SH-SY5Y (cell line): Measurements from ENCODE around the gene SYT17.

Experiments used
- GATA2 ChIP-seq: IDR thresholded peaks from 2 replicates; pipeline ENCODE4 v1.6.1; 2011; ENCODE audit warnings: mild to moderate bottlenecking, low read depth, low read length
- GATA3 ChIP-seq: IDR thresholded peaks from 2 replicates; pipeline ENCODE4 v1.6.1; 2011; ENCODE audit warnings: low read depth, mild to moderate bottlenecking, low read length, moderate library complexity

Gene SYT17

DNA sequence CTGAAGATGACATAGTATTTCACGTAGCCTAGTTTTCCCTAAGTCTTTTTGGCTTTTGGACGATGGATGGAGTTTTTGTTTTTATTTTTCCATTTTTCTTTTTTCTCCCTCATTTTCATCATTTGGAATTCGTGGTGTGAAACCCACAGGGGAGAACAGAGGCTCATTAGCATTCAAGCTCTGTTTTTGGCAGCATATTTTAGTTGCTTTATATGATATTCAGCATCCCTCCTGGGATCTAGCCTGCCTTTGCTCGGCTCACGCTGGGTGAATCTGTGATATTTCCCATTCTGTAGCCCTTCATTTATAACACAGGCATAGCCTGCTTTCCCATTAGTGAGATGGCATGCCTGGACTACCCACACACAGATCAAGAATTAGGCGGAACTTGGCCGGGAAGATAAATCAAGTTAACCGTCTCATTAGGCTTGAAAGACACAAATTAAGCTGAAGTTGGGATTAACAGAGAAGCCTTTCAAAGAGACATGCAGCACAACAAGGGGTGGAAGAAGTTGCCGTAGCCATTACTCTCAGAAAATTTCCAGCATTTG, 97.4 kb downstream of the SYT17 start:
- TF ChIP-seq GATA2: no peak
- no peak for TF ChIP-seq GATA3

DNA sequence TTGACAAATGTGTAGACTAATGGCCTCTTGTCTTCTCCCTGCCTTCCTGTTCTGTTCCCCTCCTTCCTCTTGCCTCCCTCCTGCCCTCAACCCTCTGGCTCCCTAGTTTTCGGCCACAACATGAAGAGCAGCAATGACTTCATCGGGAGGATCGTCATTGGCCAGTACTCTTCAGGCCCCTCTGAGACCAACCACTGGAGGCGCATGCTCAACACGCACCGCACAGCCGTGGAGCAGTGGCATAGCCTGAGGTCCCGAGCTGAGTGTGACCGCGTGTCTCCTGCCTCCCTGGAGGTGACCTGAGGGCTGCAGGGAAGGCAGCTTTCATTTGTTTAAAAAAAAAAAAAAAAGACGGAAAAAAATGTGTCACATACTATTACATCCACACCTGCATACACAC, 98.7 kb downstream of the SYT17 start:
- no peak for TF ChIP-seq GATA2

DNA sequence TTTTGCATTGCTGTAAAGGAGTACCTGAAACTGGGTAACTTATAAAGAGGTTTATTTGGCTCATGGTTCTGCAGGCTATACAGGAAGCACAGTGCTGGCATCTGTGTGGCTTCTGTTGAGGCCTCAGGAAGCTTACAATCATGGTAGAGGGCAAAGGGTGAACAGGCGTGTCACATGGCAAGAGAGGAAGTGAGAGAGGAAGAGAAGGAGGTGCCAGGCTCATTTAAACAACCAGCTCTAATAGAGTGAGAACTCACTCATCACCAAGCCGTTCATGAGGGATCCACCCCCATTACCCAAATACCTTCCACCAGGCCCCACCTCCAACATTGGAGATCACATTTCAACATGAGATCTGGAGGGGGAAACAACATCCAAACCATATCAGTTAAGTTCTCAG, 101.1 kb downstream of the SYT17 start:
- TF ChIP-seq GATA2: no peak
- TF ChIP-seq GATA3: no peak

DNA sequence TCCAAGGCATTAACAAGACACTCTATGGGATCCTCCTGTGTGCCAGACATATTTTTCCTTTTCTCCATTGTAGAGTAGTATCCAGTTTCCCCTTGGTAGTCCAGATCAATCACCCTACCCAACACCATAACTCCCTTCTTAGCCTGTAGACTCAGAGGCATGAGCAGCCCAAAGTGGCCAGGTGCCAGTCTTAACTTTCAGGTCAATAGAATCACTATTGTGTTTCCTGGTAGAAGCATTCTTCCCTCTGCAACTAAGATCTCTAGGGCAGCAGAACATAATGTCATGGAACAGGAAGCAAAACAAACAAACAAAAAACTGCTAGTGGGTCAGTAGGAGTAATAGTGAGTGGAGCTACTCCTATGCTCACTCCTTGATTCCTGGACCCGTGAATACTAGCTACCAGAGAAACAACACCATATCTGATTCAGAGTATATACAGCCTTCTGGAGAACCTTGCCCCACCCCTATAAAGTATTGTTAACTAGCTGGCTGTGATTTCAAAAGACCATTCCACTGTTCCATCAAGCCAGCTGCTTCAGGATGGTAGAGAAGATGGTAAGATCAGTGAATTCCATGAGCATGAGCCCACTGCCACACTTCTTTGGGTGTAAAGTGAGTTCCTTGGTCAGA, 106.2 kb downstream of the SYT17 start:
- TF ChIP-seq GATA2 (no peak), GATA3 (no peak)

DNA sequence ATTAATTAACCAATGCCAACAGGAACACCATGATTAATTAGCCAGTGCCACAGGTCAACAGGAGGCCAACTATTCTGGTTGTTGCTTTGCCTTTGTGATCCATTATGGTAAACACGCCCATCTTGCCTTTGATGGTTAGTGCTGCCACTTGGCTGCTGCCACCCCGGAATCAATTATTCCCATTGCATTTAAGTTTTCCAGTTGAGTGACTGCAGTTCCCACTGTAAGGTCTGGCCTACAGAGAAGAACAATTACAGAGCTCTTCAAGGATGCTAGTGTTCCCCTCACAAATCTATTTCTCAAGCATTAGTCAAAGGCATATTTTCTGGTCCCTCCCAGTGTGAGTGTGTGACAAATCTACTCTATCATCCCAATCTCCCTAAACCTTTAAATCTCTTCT, 110.4 kb downstream of the SYT17 start:
- no peak for TF ChIP-seq GATA3
- TF ChIP-seq GATA2: no peak

DNA sequence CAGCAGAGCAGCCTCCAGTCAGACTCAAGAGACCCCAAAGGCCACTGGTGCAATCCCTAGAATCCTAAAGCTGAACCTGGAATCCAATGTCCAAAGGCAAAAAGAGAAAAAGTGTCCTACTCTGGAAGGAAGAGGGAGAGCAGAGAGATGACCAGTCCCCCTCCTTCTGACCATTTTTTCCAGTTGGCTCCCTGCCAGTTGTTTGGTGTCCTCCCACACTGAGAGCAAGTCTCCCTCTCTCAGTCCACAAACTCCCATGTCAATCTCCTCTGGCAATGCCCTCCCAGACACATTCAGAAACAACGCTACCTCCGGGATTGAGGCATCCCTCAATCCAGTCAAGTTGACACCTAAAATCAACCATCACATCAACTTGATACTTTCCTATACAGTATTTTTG, 113.2 kb downstream of the SYT17 start:
- TF ChIP-seq GATA3: no peak
- no peak for TF ChIP-seq GATA2

DNA sequence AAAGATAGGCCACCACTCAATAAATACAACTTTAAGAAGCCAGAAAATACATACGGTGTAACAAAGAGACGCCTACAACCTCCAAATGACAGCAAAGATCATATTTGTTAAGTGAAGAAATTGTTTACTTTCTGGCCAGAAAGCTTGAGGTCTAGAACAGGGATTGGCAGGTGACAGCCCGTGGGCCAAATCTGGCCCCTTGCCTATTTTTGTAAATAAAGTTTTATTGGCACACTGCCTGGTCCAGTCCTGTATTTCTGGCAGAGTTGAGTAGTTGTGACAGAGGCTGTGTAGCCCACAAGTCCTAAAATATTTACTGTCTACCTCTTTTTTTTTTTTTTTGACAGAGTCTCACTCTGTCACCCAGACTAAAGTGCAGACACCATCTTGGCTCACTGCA, 114.1 kb downstream of the SYT17 start:
- TF ChIP-seq GATA3: no peak

DNA sequence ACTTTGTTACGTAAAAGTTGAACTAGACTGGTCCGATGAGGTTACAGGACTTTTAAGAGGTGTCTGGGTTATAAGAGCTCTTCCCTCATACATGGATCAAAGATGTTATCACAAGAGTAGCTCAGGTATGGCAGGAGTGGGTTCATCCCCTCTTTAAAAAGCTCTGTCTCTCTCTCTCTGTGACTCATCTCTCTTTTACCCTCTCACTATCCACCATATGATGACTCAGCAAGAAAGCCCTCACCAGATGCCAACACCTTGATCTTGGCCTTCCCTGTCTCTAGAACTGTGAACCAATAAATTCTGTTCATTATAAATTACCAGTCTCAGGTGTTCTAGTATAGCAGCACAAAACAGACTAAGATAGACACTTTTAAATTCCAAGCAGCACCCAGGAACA, 115.6 kb downstream of the SYT17 start:
- TF ChIP-seq GATA3: no peak
- no peak for TF ChIP-seq GATA2

DNA sequence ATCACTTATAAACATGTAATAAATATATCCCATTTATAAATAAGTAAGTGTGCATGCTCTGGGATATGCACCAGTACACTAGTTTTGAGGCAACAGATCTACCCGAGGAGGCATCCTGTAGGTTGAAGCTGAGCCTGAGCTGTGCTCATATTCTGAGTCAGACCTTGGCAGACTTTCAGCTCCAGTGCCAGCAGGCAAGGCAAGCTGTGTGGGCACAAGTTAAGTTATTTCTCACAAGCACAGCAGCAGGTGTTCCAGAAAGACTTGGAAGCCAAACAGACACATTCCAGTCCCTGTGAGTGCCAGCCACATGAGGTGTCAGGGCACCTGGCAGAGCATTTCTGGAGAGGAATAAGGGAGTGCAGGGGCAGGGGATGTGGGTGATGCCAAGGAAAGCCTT, 116.2 kb downstream of the SYT17 start:
- TF ChIP-seq GATA2 (no peak), GATA3 (no peak)

DNA sequence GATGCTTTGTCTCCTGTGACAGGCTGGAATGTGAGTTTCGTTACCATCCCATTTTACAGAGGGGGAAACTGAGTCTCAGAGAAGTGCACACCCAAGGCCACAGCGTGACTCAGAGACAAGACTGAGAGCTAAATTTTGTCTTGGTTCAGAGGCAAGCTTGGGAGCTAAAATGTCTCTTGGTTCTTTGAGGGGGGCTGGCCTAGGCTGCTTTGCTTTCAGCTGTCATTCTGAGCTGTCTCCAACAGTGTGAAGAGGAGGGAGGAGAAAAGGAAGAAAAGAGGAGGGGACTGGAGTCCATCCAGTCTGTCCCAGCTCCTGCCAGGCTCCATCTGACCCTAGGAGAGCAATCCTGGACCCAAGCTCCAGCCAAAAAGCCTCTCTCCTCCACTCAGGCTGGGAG, 117.4 kb downstream of the SYT17 start, which contains the start of gene CLEC19A:
Gene CLEC19A, plus strand, starts transcription at position 301 of the 400 bp plus-strand sequence. CDS start 121 bp downstream, outside the sequence.
- no peak for TF ChIP-seq GATA2
- no peak for TF ChIP-seq GATA3

DNA sequence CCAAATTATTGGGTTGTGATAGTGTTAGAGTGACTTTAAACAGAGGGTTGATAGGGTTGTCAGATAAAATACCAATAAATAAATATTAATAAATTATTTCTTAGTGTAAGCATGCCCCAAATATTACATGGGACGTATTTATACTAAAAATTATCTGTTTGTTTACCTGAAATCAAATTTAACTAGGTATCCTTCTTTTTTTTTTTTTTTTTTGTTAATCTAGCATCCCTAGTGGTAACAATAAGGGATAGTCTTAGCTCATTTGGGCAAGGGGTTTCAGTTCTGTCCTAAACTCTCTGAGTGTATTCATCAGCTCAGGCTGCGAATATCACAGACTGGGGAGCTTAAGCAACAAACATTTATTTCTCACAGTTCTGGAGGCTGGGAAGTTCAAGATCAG, 118.8 kb downstream of the SYT17 start:
- no peak for TF ChIP-seq GATA2
- no peak for TF ChIP-seq GATA3

DNA sequence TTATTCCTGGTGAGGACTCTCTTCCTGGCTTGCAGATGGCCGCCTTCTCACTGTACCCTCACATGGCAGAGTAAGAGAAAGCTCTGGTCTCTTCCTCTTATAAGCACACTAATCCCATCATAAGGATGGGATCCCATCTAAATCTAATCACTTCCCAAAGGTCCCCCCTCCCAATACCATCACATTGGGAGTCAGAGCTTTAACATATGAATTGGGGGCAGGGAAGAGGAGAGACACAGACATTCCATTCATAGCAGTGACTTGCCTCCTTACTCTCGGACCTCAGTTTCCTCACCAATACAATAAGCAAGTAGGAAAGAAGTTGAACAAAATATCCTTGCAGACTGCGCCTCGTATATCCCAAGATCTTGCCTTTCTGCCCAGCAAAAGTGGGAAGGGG, 119.2 kb downstream of the SYT17 start:
- TF ChIP-seq GATA3: no peak
- no peak for TF ChIP-seq GATA2

DNA sequence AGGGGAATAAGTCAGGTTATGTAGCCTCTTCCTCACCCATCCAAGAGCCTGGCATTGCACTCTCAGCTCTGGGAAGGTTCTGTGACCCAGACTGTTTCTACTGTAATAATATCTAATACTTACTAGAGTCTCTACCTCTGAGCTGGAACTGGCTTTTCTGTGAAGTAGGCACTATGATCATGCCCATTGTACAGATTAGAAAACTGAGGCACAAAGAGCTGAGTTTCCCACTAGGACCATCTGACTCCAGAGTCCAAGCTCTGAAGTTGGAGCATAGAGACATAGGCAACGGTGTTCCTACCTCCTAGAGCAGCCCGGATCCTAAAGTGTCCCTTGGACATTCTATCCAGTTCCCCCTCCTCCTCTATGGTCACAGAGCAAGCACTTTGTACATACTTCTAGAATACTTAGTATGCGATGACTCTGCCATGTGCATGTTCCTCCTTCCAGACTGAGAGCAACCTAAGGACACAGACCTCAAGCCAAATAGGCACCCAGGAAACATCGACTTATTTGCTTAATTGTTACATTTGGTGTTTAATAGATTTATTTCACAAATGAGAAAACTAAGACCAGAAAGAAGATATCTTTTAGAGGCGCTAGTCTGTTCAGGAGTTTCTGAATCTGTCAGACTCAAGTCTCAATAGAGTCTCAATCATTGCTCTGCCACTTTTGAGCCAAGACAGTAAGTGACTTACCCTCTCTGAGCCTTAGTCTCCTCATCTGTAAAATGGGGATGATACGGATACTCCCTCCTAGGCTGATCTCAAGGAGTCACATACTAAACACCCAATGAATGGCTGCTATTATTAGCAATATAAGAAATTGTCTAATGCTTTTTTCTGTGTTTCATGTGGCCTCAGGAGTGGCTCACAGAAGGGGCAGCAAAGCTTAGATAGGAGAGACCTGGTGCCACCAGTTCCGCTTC, 121.1 kb downstream of the SYT17 start:
- TF ChIP-seq GATA2 (no peak), GATA3 (no peak)

DNA sequence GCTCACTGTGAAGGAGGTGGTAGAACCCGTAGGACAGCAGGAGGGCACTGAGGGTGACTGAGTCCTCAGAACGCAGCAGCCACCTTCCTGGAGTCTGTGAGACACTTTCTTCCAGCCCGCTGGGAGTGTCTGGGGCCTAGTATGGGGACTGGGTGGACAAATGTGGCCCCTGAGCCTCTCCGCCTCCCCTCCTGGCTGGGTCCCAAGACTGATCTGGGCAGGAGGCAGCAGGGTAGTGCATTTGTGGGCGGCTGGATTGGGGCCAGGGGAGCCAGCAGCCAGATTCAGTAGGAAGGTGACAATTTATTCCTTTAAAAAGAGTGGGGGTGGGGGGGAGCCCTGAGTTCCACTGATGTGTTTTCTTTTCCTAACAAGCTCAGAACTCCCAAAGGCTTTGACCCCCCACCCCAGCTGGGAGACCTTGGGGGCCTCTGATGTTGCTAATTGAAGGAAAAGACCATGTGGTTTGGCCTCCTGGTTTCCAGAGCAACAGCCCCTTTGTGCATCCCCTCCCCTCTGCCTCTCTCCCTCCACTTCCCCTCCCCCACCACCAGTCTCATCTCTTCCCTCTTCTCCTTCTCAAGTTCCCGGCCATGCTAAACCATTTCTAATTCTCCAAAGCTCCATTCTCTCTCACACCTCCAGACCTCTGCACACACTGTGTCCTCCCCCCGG, 121.9 kb downstream of the SYT17 start:
- no peak for TF ChIP-seq GATA3
- TF ChIP-seq GATA2: no peak
